ENCODE measurements around the gene EBF3.

EBF3 gene

GRCh38 chr10:129932751-129933433, 31.2 kb downstream of the EBF3 start:
- TF ChIP-seq, protein P1, sequence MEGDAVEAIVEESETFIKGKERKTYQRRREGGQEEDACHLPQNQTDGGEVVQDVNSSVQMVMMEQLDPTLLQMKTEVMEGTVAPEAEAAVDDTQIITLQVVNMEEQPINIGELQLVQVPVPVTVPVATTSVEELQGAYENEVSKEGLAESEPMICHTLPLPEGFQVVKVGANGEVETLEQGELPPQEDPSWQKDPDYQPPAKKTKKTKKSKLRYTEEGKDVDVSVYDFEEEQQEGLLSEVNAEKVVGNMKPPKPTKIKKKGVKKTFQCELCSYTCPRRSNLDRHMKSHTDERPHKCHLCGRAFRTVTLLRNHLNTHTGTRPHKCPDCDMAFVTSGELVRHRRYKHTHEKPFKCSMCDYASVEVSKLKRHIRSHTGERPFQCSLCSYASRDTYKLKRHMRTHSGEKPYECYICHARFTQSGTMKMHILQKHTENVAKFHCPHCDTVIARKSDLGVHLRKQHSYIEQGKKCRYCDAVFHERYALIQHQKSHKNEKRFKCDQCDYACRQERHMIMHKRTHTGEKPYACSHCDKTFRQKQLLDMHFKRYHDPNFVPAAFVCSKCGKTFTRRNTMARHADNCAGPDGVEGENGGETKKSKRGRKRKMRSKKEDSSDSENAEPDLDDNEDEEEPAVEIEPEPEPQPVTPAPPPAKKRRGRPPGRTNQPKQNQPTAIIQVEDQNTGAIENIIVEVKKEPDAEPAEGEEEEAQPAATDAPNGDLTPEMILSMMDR (IDR thresholded peaks at IDR 0.05; ENCODE audit: low read depth, low read length), result no peak

GRCh38 chr10:129932182-129932581, 31.9 kb downstream of the EBF3 start:
- H3K4me3 ChIP-seq (replicated peaks in 1 of 2; ENCODE audit: low read depth in 2 of 2, low read length in 2 of 2), result no peak overlapping the region
- TF ChIP-seq, protein P1 (IDR thresholded peaks at IDR 0.05; ENCODE audit: low read depth, low read length), result no peak
- no peak for DNase-seq (ENCODE audit: low read depth in 2 of 2)

More at GRCh38 chr10:129932751-129933433, 31.2 kb downstream of the EBF3 start:
- DNase-seq (ENCODE audit: low read depth in 2 of 2), result no peak
- no peak overlapping the region for H3K4me3 ChIP-seq (replicated peaks in 1 of 2; ENCODE audit: low read depth in 2 of 2, low read length in 2 of 2)

- no peak for DNase-seq (ENCODE audit: low read depth in 2 of 2)
- no peak overlapping the region for H3K4me3 ChIP-seq (replicated peaks in 1 of 2; ENCODE audit: low read depth in 2 of 2, low read length in 2 of 2)
- TF ChIP-seq, protein P1 (IDR thresholded peaks at IDR 0.05; ENCODE audit: low read depth, low read length), result peak; percentile 32
Observed at GRCh38 chr10:129929343-129930292, 34.5 kb downstream of the EBF3 start.

GRCh38 chr10:129927351-129928120, 36.5 kb downstream of the EBF3 start:
- DNase-seq (ENCODE audit: low read depth in 2 of 2), result no peak
- H3K4me3 ChIP-seq (replicated peaks in 1 of 2; ENCODE audit: low read depth in 2 of 2, low read length in 2 of 2), result no peak overlapping the region
- TF ChIP-seq, protein P1 (IDR thresholded peaks at IDR 0.05; ENCODE audit: low read depth, low read length), result no peak

DNA sequence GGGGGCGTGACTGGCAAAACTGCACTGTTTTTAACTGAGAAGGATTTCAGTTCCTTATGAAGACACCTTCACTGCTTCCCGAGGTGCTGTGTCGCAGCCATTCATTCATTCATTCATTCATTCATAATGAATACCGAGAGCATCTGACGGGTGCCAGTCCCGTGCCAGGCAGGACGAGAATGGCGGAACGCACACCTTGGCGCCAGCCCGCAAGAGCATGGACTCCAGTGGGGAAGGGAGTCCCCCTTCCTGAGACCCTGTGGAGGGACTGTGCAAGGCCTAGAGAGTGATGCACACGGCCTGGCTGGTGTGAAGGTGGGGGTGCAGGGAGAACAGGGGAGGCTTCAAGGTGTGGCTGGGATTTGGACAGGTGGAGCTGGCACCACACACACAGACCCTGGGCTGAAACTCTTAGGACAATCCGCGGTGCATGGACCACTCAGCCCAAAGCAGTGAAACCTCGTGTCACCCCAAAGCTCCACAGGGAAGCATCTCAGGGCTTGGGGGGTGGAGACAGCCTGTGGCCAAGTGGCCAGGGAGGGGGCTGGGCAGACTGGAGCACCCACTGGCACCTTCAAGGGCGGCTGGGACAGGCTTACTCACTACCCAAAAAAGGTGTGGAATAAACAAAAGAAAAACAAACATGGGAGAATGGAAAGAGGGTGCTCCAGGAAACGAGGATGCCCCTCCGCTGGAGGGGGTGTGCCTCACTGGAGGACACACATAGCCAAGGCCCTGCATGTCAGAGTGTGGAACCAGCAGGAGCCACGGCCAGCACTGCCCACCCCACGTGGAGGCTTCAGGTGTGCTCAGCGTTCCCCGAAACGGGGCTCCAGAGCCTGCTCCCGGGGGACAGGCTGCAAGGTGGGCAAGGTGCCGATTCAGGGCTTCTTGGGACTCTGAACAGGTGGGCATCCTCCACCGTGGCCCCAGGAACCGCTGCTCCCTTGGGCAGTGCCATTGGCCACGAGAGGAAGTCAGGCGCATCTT, 37.7 kb downstream of the EBF3 start:
- TF ChIP-seq, protein P1 (IDR thresholded peaks at IDR 0.05; ENCODE audit: low read depth, low read length), result no peak
- H3K4me3 ChIP-seq (replicated peaks in 1 of 2; ENCODE audit: low read depth in 2 of 2, low read length in 2 of 2), result no peak overlapping the region
- no peak for DNase-seq (ENCODE audit: low read depth in 2 of 2)

Measured in cardiac fibroblast (primary cell).